ENCODE measurements around the gene FKBP2.

DNA sequence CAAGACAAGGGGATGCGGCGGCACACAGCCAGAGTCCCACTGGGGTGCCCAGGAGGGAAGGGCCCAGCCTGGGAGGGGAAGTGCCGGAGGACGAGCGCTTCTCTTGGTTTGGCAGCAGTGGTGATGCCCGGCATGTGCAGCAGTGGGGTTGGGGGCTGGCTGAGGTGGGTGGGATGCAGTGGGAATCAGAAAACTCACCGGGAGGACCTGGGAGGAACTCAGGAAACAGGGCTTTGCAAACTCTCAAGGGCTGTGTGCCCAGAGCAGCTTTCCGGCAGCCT lies 31.4 kb upstream of the FKBP2 start:
- TF ChIP-seq EZH2 (IDR thresholded peaks at IDR 0.05; ENCODE audit: insufficient read depth, poor library complexity, severe bottlenecking) (no peak), EZH2phosphoT487 (IDR thresholded peaks at IDR 0.05; ENCODE audit: insufficient read depth, low read depth) (no peak)
